Liver (tissue), 3 donors: Measurements from ENCODE around the gene TBC1D8B.
A peak's percentile ranks its signal among the peaks of the same experiment; 100 is the strongest.

Source experiments
- ATF3 ChIP-seq: IDR thresholded peaks from 2 replicates; pipeline ENCODE4 v1.6.1; 2016; ENCODE audit warnings: antibody characterized with exemption
- CTCF ChIP-seq: fragments of 150-350 bp; IDR thresholded peaks from 2 replicates; pipeline ENCODE4 v1.5.1; 2017; ENCODE audit warnings: improper control_type of control experiment, low read depth, low read length; ENCODE audit not compliant: missing input control
- EGR1 ChIP-seq, 2 donors: IDR thresholded peaks; 2 replicates each; pipeline ENCODE4 v1.6.1; 2016 to 2018; ENCODE audit warnings: antibody characterized with exemption in 2 of 2, low read depth in 2 of 2
- FOXA1 ChIP-seq: IDR thresholded peaks from 2 replicates; pipeline ENCODE4 v1.6.1; 2016; ENCODE audit warnings: antibody characterized with exemption
- GABPA ChIP-seq, 2 donors: IDR thresholded peaks in 1 of 2; conservative IDR thresholded peaks in 1 of 2; 2 replicates each; pipeline ENCODE4 v1.6.1; 2016; ENCODE audit warnings: antibody characterized with exemption in 2 of 2, mild to moderate bottlenecking in 1 of 2, moderate library complexity in 1 of 2
- HNF4A ChIP-seq, 2 donors: conservative IDR thresholded peaks; 2 replicates each; pipeline ENCODE4 v1.6.1; 2016; ENCODE audit warnings: antibody characterized with exemption in 2 of 2, mild to moderate bottlenecking in 2 of 2
- MAX ChIP-seq: IDR thresholded peaks from 2 replicates; pipeline ENCODE4 v1.6.1; 2016; ENCODE audit warnings: antibody characterized with exemption
- RAD21 ChIP-seq, 2 donors: IDR thresholded peaks; 2 replicates each; pipeline ENCODE4 v1.6.1; 2016; ENCODE audit warnings: antibody characterized with exemption in 2 of 2, mild to moderate bottlenecking in 2 of 2
- SP1 ChIP-seq: IDR thresholded peaks from 2 replicates; pipeline ENCODE4 v1.6.1; 2018; ENCODE audit warnings: antibody characterized with exemption, mild to moderate bottlenecking
- YY1 ChIP-seq: IDR thresholded peaks from 2 replicates; pipeline ENCODE4 v1.6.1; 2016; ENCODE audit warnings: antibody characterized with exemption, mild to moderate bottlenecking
- ZBTB33 ChIP-seq: IDR thresholded peaks from 2 replicates; pipeline ENCODE4 v1.6.1; 2016; ENCODE audit warnings: antibody characterized with exemption
- donor health status: healthy.
- donor health status: healthy.

GRCh38 chrX:106780664-106781377 lies 21.7 kb upstream of the TBC1D8B start:
- TF ChIP-seq CTCF (no peak), RAD21 (IDR thresholded peaks at IDR 0.05) (peak in 1 of 2 donors; percentile 41), SP1 (peak; percentile 68), EGR1 (IDR thresholded peaks at IDR 0.05; ENCODE audit: low read depth in 2 of 2) (no peak), ATF3 (no peak), HNF4A (conservative IDR thresholded peaks at IDR 0.05) (peak; percentile 83 to 87), MAX (peak; percentile 18), ZBTB33 (no peak), FOXA1 (no peak), YY1 (peak; percentile 43), GABPA (IDR thresholded peaks at IDR 0.05 in 1 of 2, conservative IDR thresholded peaks at IDR 0.05 in 1 of 2) (no peak)
